Measurements from ENCODE around the gene MAPK8IP1. TPM values are rescaled to one million over a fixed set of nuclear protein-coding genes. Genes with fewer than 3 reads are reported as not detected.
A peak's percentile ranks its signal among the peaks of the same experiment; 100 is the strongest.

The MAPK8IP1 gene
- total and polyA plus RNA-seq, 2 experiments from 2014 or later: 5.9 to 39.4 TPM

DNA sequence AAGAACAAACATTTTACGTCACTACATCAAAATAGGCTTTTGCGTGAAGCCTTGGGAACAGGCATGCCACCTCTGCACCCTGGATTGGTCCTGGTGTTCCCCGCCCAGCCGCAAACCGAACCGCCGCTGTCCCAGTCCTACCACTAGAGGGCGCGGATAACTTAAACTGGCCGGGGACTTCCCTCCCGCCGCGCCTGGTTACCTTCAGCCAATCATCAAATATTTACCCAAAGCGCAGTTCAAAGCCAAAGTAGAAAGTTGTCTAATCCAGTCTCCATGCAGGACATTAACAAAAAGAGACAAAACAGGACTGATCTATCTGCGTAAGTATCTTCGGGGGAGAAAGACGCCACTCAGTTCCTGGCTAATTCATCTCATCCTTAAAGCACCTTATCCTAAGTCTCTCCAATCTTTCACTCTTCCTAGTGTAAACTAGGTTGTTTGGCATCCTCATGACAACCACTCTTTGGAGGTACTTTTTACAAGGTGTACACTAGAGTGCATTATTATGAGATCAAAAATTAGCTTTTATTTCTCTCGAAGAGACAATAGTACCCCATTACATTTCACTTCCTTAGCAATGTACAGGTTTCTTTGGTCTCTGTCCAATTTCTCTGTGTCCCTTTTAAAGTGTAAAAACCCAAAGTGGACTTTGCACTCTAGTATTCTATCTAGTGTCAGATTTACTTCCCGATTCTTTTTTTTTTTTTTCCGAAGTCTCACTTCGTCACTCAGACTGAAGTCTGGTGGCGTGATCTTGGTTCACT, 42.1 kb upstream of the MAPK8IP1 start:
- H3K4me2 ChIP-seq: peak overlapping the region; percentile 39
- Mint-ChIP-seq H3K36me3 (ENCODE audit: low read depth) (no peaks in the 10 kb centered on the region), H3K9me3 (no peaks in the 10 kb centered on the region), H3K27me3 (ENCODE audit: insufficient read depth, low read depth, poor library complexity) (peaks cover 17% of the 10 kb centered on the region), H3K4me1 (peaks cover 9% of the 10 kb centered on the region; the same call in 2 of the 3 replicates), H3K27ac (no peak overlapping the region), H3K4me3 (0 out of 3 replicates have a peak overlapping the region, but pooled peaks have one; percentile 0)
- TF ChIP-seq, protein P1, sequence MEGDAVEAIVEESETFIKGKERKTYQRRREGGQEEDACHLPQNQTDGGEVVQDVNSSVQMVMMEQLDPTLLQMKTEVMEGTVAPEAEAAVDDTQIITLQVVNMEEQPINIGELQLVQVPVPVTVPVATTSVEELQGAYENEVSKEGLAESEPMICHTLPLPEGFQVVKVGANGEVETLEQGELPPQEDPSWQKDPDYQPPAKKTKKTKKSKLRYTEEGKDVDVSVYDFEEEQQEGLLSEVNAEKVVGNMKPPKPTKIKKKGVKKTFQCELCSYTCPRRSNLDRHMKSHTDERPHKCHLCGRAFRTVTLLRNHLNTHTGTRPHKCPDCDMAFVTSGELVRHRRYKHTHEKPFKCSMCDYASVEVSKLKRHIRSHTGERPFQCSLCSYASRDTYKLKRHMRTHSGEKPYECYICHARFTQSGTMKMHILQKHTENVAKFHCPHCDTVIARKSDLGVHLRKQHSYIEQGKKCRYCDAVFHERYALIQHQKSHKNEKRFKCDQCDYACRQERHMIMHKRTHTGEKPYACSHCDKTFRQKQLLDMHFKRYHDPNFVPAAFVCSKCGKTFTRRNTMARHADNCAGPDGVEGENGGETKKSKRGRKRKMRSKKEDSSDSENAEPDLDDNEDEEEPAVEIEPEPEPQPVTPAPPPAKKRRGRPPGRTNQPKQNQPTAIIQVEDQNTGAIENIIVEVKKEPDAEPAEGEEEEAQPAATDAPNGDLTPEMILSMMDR (conservative IDR thresholded peaks at IDR 0.05; ENCODE audit: low read depth in 2 of 2): peak; percentile 90 to 95
- TF ChIP-seq ZNF331 (CRISPR knock-in tag; IDR thresholded peaks at IDR 0.05; ENCODE audit: low read depth) (no peak), EZH2 (IDR thresholded peaks at IDR 0.05; ENCODE audit: low read depth, unreplicated experiment) (no peak), STAT1 (IDR thresholded peaks at IDR 0.05; ENCODE audit: unreplicated experiment) (no peak), EZH2phosphoT487 (IDR thresholded peaks at IDR 0.05; ENCODE audit: unreplicated experiment) (no peak), ZNF114 (CRISPR knock-in tag; IDR thresholded peaks at IDR 0.05) (no peak), CREB1 (CRISPR knock-in tag; IDR thresholded peaks at IDR 0.05; ENCODE audit: low read depth) (peak; percentile 44; the same call in 1 of the 2 replicates), JUNB (IDR thresholded peaks at IDR 0.05; ENCODE audit: unreplicated experiment) (no peak), ZNF462 (CRISPR knock-in tag; IDR thresholded peaks at IDR 0.05) (no peak)
- TF ChIP-seq, protein P2, sequence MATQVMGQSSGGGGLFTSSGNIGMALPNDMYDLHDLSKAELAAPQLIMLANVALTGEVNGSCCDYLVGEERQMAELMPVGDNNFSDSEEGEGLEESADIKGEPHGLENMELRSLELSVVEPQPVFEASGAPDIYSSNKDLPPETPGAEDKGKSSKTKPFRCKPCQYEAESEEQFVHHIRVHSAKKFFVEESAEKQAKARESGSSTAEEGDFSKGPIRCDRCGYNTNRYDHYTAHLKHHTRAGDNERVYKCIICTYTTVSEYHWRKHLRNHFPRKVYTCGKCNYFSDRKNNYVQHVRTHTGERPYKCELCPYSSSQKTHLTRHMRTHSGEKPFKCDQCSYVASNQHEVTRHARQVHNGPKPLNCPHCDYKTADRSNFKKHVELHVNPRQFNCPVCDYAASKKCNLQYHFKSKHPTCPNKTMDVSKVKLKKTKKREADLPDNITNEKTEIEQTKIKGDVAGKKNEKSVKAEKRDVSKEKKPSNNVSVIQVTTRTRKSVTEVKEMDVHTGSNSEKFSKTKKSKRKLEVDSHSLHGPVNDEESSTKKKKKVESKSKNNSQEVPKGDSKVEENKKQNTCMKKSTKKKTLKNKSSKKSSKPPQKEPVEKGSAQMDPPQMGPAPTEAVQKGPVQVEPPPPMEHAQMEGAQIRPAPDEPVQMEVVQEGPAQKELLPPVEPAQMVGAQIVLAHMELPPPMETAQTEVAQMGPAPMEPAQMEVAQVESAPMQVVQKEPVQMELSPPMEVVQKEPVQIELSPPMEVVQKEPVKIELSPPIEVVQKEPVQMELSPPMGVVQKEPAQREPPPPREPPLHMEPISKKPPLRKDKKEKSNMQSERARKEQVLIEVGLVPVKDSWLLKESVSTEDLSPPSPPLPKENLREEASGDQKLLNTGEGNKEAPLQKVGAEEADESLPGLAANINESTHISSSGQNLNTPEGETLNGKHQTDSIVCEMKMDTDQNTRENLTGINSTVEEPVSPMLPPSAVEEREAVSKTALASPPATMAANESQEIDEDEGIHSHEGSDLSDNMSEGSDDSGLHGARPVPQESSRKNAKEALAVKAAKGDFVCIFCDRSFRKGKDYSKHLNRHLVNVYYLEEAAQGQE (IDR thresholded peaks at IDR 0.05; ENCODE audit: unreplicated experiment): no peak
- DNase-seq (ENCODE audit: low spot score): peak; percentile 96
- no peaks in the 10 kb centered on the region for H3K9me2 ChIP-seq (ENCODE audit: insufficient read depth)
- no peak overlapping the region for H3K27ac ChIP-seq (ENCODE audit: low read depth)
- no peaks in the 10 kb centered on the region for H3K79me2 ChIP-seq (replicated peaks; ENCODE audit: insufficient read depth)
- H3K4me1 ChIP-seq (ENCODE audit: insufficient read depth): peaks cover 4% of the 10 kb centered on the region; the same call in 1 of the 2 replicates
- peak overlapping the region; percentile 23; the same call in 1 of the 2 replicates for H2AFZ ChIP-seq
- H3K27me3 ChIP-seq (ENCODE audit: insufficient read depth): peaks cover 25% of the 10 kb centered on the region
- ATAC-seq: peak; percentile 15
- no peaks in the 10 kb centered on the region for H3K36me3 ChIP-seq (ENCODE audit: insufficient read depth)
- no peak overlapping the region for H3K4me3 ChIP-seq
- no peaks in the 10 kb centered on the region; the same call in 1 of the 2 replicates for H4K20me1 ChIP-seq (replicated peaks; ENCODE audit: insufficient read depth)
- H3F3A ChIP-seq (replicated peaks; ENCODE audit: low read depth): 0 out of 2 replicates have a peak, but pooled peaks cover 5% of the 10 kb centered on the region
